ENCODE results near the gene COQ2.

DNA sequence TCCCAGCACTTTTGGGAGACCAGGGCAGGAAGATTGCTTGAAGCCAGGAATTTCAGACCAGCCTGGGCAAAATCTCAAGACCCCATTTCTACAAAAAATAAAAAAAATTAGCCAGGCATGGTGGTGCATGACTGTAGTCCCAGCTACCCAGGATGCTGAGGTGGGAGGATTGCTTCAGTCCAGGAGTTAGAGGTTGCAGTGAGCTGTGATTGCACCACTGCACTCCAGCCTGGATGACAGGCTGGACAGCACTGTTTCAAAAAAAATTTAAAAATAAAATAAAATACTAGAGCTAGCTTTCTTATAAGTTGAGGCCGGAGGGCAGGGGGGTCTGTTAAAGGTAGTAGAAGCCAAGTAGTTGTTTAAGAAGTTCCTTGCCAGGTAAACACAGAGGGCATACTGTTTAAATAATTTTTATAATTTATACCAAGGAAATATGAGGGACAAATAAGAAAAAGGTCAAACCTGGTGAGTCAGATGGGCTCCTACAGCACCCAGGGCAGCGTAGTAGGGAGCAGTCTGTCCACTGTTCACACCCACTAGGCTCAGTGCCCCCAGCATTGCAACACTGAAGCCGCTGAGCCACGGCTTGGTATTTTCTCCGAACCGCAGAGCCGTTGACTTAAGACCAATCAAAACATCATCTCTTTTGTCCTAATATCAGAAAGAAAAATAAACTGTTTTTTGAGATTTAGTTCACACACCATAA, 17.3 kb downstream of the COQ2 start:
- TF ChIP-seq CTCF (IDR thresholded peaks at IDR 0.05) (no peak), POLR2A (IDR thresholded peaks at IDR 0.05) (no peak)

Measured in heart left ventricle (tissue), 13 donors.